Spinal cord (tissue), 10 donors: Measurements from ENCODE around the gene MFSD8. TPM values are rescaled to one million over a fixed set of nuclear protein-coding genes. Genes with fewer than 3 reads are reported as not detected.
"Not testable (repeated sequence)": the region's sequence is repeated elsewhere in the genome, so short reads cannot be mapped to it uniquely, and the experiment has no call there.

Source experiments
- DNase-seq, 6 donors: peaks; one replicate each; pipeline versions ENCODE4 v3.0.0 to v3.0.0-alpha.2; 2013 to 2015; ENCODE audit warnings: low spot score in 6 of 6, low read depth in 4 of 6
- H3K27ac ChIP-seq: one replicate; pipeline ENCODE4 v1.5.1; 2013; ENCODE audit warnings: low read depth, low read length, control low read depth
- H3K27me3 ChIP-seq: one replicate; pipeline ENCODE4 v1.6.1; 2013; ENCODE audit warnings: low read length; ENCODE audit not compliant: control insufficient read depth, insufficient read depth
- H3K36me3 ChIP-seq: one replicate; pipeline ENCODE4 v1.6.1; 2013; ENCODE audit warnings: low read length; ENCODE audit not compliant: control insufficient read depth, insufficient read depth
- H3K4me1 ChIP-seq: one replicate; pipeline ENCODE4 v1.6.1; 2013; ENCODE audit warnings: low read length; ENCODE audit not compliant: control insufficient read depth, insufficient read depth
- H3K4me3 ChIP-seq: one replicate; pipeline ENCODE4 v1.5.1; 2013; ENCODE audit warnings: low read depth, low read length, control low read depth
- H3K9me3 ChIP-seq: one replicate; pipeline ENCODE4 v1.6.1; 2013; ENCODE audit warnings: low read length; ENCODE audit not compliant: control insufficient read depth, insufficient read depth
- WGBS: methylation state at CpG from one replicate; pipeline ENCODE4 v1.1.5; 2013; ENCODE audit warnings: missing lambda C conversion rate; ENCODE audit not compliant: insufficient coverage; 5-methylcytosine and 5-hydroxymethylcytosine counted together
- long read RNA-seq, 4 donors: transcript quantifications; one replicate each; lab custom pipeline, GENCODE V29; 2026
- polyA plus RNA-seq, 2 donors: library from polyadenylated mRNA; unstranded; fragments of 120-200 nt; gene quantifications; one replicate each; pipeline ENCODE4 v1.2.1, GENCODE V29; 2013; ENCODE audit not compliant: insufficient read length in 2 of 2
- total RNA-seq, 2 donors: library from RNA; depleted of rRNA in 1 of 2; stranded (reverse); fragments of 120-200 nt in 1 of 2; fragments of >200 nt in 1 of 2; gene quantifications; one replicate each; pipeline versions ENCODE4 v1.2.3 to v1.2.4, GENCODE V29; 2013 to 2014
- donor health status: healthy.

MFSD8 gene, protein sequence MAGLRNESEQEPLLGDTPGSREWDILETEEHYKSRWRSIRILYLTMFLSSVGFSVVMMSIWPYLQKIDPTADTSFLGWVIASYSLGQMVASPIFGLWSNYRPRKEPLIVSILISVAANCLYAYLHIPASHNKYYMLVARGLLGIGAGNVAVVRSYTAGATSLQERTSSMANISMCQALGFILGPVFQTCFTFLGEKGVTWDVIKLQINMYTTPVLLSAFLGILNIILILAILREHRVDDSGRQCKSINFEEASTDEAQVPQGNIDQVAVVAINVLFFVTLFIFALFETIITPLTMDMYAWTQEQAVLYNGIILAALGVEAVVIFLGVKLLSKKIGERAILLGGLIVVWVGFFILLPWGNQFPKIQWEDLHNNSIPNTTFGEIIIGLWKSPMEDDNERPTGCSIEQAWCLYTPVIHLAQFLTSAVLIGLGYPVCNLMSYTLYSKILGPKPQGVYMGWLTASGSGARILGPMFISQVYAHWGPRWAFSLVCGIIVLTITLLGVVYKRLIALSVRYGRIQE
- total RNA-seq (10 to 100 TPM; 27.3 to 45.8 TPM), polyA plus RNA-seq (10 to 100 TPM; 22.0 to 22.8 TPM)
- long read RNA-seq, donor 1, full-length matches to known transcripts: 3 of 3 reads
- long read RNA-seq, donor 1, partial matches to known transcripts: 0 of 3 reads
- long read RNA-seq, donor 1, other reads (novel, unspliced or antisense): 0 of 3 reads
- long read RNA-seq, donor 2, partial matches to known transcripts: 0 of 1 reads
- long read RNA-seq, donor 2, other reads (novel, unspliced or antisense): 0 of 1 reads
- long read RNA-seq, donor 3: 0 reads
- long read RNA-seq, donor 4, partial matches to known transcripts: 22 of 26 reads
- long read RNA-seq, donor 4, other reads (novel, unspliced or antisense): 0 of 26 reads

DNA sequence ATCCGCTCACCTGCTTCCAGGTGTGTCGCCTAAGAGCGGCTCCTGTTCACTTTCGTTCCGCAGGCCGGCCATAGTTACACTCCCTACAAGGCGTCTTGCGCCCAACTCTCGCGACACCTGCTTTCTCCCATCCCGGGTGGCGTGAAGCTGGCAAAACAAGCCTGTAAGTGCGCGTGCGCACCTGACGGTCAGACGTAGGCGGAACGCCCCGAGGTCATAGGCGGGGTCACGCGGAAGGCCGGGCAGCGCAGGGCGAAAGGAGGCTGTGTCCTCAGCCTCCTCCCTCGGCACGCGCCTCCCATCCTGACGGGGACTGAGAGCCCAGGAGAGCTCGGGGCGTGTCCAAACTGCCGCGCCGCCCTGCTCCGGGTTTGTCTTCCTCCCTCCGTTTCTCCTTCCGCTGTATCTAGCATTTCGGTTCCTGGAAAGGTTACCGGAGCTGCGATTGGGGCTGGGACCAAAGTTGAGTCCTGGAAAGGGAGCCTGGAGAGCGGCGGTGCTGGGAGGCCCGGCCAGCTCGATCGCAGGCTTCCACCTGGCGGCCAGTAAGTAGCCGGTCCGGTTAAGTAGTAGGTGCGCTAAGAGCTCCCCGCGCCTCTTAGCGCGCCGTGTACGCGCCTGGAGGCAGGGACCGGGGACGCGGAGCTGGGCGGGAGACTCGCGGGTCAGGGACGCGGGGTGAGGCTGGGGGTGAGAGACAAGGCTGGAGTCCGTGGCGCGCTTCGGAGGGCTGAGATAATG, at the start of gene MFSD8, which contains the start of gene ABHD18:
Gene MFSD8 (minus strand): TSS at position 112 of the 741 bp plus-strand sequence. CDS start 40 bp downstream, at position 72.
Gene ABHD18 (plus strand): TSS at position 345 of the 741 bp plus-strand sequence. CDS start 17,550 bp downstream, outside the sequence.
- no peaks in the 10 kb centered on the region for H3K27me3 ChIP-seq
- no peaks in the 10 kb centered on the region for H3K9me3 ChIP-seq
- 0% methylated on average over 69 of the region's 69 CpGs for WGBS
- peak within 1 kb of the TSS; percentile 100 for H3K4me3 ChIP-seq
- peaks cover 3% of the 10 kb centered on the region for H3K36me3 ChIP-seq
- H3K27ac ChIP-seq: peak within 1 kb of the TSS; percentile 96
- no peaks in the 10 kb centered on the region for H3K4me1 ChIP-seq
- DNase-seq: peak; percentile 85 to 99 (median 93)

GRCh38 chr4:128009428-128009827, 44.5 kb upstream of the MFSD8 start:
- H3K9me3 ChIP-seq: no peaks in the 10 kb centered on the region
- no CpG with 5 or more reads among the region's 3 CpGs for WGBS

GRCh38 chr4:128006592-128006991, 41.6 kb upstream of the MFSD8 start:
- H3K27ac ChIP-seq: no peak overlapping the region
- H3K36me3 ChIP-seq: peaks cover 4% of the 10 kb centered on the region
- WGBS: 100% methylated on average over 3 of the region's 5 CpGs
- no peak overlapping the region for H3K4me3 ChIP-seq
- DNase-seq: no peak
- H3K4me1 ChIP-seq: no peaks in the 10 kb centered on the region
- no peaks in the 10 kb centered on the region for H3K27me3 ChIP-seq
- H3K9me3 ChIP-seq: no peaks in the 10 kb centered on the region

More at GRCh38 chr4:128009428-128009827, 44.5 kb upstream of the MFSD8 start:
- Histone ChIP-seq H3K27me3 (no peaks in the 10 kb centered on the region), H3K4me3 (no peak overlapping the region), H3K27ac (no peak overlapping the region), H3K4me1 (no peaks in the 10 kb centered on the region), H3K36me3 (peaks cover 5% of the 10 kb centered on the region)
- DNase-seq: no peak

GRCh38 chr4:127997534-127998388, 32.8 kb upstream of the MFSD8 start:
- H3K4me3 ChIP-seq: no peak overlapping the region
- H3K9me3 ChIP-seq: no peaks in the 10 kb centered on the region
- no peak overlapping the region for H3K27ac ChIP-seq
- DNase-seq: no peak
- H3K27me3 ChIP-seq: no peaks in the 10 kb centered on the region
- peaks cover 4% of the 10 kb centered on the region for H3K36me3 ChIP-seq
- WGBS: no CpG with 5 or more reads among the region's 8 CpGs
- no peaks in the 10 kb centered on the region for H3K4me1 ChIP-seq

GRCh38 chr4:127996521-127996920, 31.5 kb upstream of the MFSD8 start:
- H3K27me3 ChIP-seq, H3K27ac ChIP-seq, H3K4me1 ChIP-seq, DNase-seq, H3K4me3 ChIP-seq, H3K9me3 ChIP-seq, H3K36me3 ChIP-seq: not testable (repeated sequence)
- WGBS: 97% methylated on average over 5 of the region's 6 CpGs

DNA sequence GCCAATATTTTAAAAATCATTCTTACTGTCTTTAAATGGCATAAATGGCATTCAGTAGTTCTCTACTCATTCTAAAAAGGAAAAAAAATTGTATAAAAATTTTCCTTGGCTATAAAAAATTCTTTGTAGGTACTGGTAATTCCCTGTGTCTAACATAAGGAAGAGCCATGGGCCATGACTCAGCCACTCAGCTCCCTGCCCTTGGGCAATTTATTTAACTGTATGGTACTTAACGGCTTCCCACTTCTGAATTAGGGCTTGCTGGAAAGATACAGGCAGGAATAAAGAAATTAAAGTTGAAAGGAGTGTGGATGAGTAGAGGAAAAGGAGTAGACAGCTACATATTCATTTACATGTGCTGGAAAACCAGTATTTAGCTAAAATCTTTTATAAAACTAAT, 30.8 kb upstream of the MFSD8 start:
- no peaks in the 10 kb centered on the region for H3K9me3 ChIP-seq
- no peak overlapping the region for H3K4me3 ChIP-seq
- WGBS: 100% methylated on average over 1 of the region's 1 CpG
- DNase-seq: no peak
- no peaks in the 10 kb centered on the region for H3K4me1 ChIP-seq
- H3K27me3 ChIP-seq: no peaks in the 10 kb centered on the region
- H3K36me3 ChIP-seq: peaks cover 4% of the 10 kb centered on the region
- H3K27ac ChIP-seq: no peak overlapping the region

- no peak for DNase-seq
- Histone ChIP-seq H3K4me3 (no peak overlapping the region), H3K4me1 (no peaks in the 10 kb centered on the region), H3K9me3 (no peaks in the 10 kb centered on the region), H3K27ac (no peak overlapping the region), H3K27me3 (no peaks in the 10 kb centered on the region), H3K36me3 (peaks cover 5% of the 10 kb centered on the region)
- no CpG with 5 or more reads among the region's 2 CpGs for WGBS
These were observed 28.2 kb upstream of the MFSD8 start for GRCh38 chr4:127993151-127993550.

GRCh38 chr4:127988638-127989037, 23.7 kb upstream of the MFSD8 start:
- DNase-seq: no peak
- no peak overlapping the region for H3K27ac ChIP-seq
- H3K36me3 ChIP-seq: peaks cover 12% of the 10 kb centered on the region
- H3K9me3 ChIP-seq: no peaks in the 10 kb centered on the region
- no peak overlapping the region for H3K4me3 ChIP-seq
- H3K27me3 ChIP-seq: no peaks in the 10 kb centered on the region
- WGBS: no CpG with 5 or more reads among the region's 6 CpGs
- H3K4me1 ChIP-seq: no peaks in the 10 kb centered on the region
